GM21447 (cell line): ENCODE data around the gene MYH9.
A peak's percentile ranks its signal among the peaks of the same experiment; 100 is the strongest.

Experiments used
- ATAC-seq: cut with Tn5 transposase; IDR thresholded peaks from one replicate; pipeline ENCODE4 v1.9.1; 2021; ENCODE audit not compliant: unreplicated experiment

The MYH9 gene

GRCh38 chr22:36332623-36333332, 55.0 kb downstream of the MYH9 start:
- no peak for ATAC-seq

GRCh38 chr22:36331912-36332622, 55.7 kb downstream of the MYH9 start:
- peak; percentile 11 for ATAC-seq

- ATAC-seq = peak; percentile 58
Observed at GRCh38 chr22:36331306-36331911, 56.4 kb downstream of the MYH9 start.

DNA sequence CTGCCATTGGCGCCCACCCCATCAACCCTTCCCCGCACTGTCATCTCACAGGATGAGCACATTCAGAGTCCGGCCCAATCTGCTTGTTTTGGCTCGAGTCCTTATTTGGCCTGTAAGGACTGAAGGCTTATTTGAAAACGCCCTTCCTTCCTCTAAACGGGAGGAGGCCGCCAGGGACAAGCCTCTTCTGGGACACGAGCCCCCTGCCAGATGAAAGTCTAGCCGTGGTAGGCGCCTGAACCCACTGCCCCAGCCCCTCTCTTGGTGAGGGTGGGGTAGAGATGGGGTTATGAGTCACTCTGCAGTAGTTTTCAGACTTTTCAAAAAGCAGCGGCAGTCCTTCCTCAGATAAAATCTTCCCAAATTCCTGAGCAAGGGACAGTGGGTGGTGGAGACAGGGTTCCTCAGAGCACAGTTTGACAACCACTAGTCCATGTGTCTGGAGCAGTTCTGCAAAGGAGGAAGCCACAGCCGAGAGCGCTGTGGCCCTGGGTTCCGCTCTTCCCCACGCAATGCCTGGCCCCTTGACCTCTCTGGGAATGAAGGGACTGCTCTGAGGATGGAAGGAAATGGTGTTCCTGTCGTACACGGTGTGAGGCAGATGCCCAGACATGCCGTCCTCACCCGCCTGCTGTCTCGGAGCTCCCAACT, 57.0 kb downstream of the MYH9 start:
- no peak for ATAC-seq

DNA sequence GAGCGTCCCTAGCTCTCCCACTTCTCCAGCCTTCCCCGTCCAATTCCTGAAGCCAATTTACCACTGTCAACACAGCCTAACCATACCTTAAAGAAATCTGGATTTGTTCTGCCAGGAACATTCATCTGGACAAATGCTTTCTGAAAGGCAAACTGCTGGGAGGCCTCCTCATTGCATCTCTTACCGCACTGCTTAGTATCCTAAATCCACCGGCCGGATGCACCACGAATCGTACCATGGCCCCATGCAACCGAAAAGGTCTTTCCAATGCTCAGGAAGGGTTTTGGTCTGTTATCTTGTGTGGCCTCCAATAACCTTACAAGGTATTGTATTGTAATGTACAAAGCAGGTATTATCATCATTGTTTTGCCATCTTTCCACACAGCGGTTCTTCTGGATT, 57.6 kb downstream of the MYH9 start:
- ATAC-seq = no peak

DNA sequence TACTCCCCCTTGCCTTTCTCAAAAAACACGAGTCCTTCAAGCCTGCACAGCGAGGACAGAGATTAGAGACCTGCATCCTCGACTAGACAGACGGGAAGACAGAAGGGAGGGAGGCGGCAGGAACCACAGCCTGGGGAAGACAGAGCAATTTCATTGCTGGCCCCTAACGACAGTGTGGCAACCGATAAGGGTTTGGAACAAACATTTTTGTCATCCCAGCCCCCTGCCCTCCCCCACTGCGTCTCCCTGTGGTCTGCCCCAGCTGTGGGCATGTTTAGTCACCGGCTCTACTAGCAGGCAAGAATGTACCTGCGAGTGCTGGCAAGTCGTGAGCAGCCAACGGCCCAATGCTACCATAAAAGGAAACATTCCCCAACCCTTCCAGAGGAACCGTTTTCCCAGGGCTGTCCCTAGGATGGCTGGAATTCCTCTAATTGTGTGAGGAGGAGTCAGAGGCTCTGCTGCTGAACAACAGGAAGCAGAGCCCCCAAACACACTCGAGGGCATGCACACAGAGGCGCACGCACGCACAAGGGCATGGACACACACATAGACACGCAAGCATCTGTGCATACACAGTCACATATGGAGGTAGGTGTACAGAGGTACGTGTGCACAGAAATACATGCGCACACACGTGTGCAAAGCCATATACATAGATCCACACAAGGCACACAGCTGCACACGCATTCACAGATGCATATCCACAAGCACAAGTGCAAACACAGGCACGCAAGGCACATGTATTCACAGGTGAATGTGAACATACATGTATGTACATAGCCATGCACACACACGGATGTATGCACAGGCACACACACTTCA, 58.3 kb downstream of the MYH9 start:
- ATAC-seq = no peak

GRCh38 chr22:36328635-36329253, 59.0 kb downstream of the MYH9 start:
- ATAC-seq = no peak

DNA sequence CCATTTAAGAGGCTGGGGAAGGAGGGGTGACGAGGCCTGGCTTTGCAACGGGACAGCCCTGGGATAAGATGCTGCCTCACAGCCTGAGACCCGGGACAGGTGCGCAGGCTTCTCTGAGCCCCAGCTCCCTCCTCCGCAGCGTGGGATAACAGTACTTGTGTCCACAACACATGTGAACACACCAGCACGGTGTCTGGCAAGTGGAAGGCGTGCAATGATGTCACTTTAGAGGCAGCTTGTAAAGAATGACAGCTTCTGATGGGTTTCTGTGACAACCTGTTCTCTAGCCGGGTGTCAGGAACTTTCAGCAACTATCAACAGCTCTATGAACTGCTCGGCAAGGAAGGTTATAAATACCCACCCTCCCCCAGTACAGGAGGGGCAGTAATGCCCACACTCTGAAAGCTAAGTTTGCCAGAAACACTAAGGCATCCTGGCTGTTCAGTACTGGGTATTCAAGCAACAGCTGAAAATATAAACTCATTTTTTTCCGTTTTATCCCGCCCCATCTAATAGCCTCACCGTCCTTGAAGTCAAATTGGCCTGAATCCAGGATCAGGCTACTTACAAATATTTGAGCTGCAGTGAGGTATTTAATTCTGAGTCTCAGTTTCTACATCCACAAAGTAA, 59.7 kb downstream of the MYH9 start:
- ATAC-seq = no peak

DNA sequence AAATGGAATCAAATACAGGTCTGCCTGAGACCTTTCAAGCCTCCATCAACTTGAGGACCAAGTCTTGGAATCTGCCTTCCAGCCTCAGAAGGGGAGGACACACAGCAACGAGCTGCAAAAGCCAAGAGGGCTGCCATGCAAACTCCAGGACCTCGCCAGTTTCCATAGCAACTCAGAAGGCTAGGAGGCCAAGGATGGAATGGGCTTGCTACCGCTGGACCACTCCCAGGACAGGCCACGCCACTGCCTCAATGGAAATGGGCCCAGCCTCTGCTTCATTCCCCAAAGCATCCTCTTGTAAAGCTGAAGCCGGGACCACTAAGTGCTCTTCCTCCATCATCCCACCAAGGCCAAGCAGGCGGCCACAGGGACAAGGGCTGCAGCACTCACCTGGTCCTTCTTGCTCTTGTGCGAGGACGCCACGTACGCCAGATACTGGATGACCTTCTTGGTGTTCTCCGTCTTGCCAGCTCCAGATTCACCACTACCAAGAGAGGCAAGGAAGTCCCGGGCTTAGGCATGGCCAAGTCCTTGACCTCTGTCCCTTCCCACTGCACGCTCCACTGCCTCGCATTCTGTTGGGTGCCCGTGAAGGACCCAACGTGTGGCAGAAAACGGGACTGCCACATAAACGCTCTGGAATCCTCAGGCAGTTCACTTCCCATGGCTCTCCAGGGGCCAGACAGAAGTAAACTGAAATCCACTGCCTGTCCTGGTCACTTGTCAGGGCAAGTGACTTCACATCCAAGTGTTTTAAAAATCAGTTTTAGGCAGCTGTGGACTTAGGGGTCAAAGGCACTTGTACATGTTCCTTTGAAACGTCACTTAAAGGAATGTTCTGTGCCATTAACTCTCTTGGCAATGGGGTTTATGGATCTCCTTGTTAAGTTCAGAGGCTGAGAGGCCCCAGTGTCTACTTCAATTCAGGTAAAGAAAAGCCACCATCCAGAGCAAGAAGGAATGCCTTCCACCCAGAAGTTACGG, 61.3 kb downstream of the MYH9 start:
- no peak for ATAC-seq

GRCh38 chr22:36325154-36326031, 62.4 kb downstream of the MYH9 start:
- ATAC-seq = no peak

DNA sequence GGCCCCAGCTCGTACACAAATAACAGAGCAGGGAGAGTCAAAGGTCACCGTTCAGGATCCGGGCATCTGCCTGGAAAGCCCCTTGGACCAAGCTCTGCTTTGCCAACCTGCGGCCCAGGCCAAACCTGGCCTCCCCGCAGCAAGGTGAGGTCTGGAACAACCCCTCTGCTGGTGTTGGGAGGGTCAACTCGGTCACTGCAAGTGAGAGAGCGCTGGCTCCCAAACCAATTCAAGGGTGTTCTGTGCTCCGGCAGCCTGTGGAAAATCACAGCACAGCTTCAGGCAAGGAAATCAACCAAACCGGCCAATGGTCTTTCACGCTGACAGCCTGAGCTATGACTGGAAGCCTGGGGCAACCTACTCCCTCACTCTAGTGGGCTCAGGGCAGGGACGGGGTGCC, 63.4 kb downstream of the MYH9 start:
- no peak for ATAC-seq

DNA sequence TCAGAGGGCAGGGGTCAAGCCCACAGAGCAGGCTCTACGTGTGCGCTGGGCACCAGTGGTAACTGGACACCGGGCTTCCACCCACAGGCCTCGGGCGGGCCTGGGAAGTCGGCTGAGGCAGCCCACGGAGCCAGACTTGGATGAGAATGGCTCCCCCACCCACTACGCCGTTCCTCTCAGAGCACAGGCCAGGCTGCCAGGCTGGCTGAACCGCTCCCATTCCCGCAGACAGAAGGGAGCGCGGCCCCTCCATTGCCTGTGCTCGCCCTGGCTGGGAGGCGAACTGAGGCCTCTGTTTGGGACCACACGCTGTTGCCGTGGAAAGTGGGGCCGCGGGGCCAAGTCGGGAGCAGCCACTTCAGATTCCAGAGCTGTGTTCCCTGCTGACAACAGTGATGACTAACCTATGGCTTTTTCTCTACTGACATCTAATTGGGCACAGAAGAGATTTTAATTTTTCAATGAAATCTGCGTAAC, 63.9 kb downstream of the MYH9 start:
- no peak for ATAC-seq

- ATAC-seq = no peak
Observed at GRCh38 chr22:36323182-36323854, 64.4 kb downstream of the MYH9 start.

- ATAC-seq = no peak
Observed at GRCh38 chr22:36322602-36322915, 65.2 kb downstream of the MYH9 start.

- no peak for ATAC-seq
Observed at GRCh38 chr22:36321797-36322601, 65.8 kb downstream of the MYH9 start.

DNA sequence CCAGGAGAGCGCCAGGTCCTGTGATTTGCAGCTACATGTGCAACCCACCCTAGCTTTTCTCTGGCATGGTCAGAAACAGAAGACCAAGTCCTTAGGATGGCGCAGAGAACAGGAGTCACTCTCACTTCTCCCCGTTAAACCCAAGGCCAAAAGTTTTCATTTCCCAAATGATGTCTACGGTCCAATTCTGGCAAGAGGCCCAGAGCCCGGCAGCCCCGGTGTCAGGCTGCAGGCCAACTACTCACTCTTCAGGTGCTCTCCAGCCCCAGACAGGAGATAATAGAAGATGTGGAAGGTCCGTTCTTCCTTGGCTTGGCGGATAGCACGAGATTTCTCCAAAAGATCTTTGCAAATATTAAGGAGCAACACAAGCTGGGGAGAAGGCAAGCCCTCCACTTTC, 67.2 kb downstream of the MYH9 start:
- no peak for ATAC-seq
